HG03196 (cell line): ENCODE measurements around the gene ACOT8.
"Not testable (repeated sequence)": the region's sequence is repeated elsewhere in the genome, so short reads cannot be mapped to it uniquely, and the experiment has no call there.

ENCODE experiments used
- ATAC-seq: cut with Tn5 transposase; IDR thresholded peaks from one replicate; pipeline ENCODE4 v1.9.1; 2021; ENCODE audit not compliant: unreplicated experiment

The ACOT8 gene

DNA sequence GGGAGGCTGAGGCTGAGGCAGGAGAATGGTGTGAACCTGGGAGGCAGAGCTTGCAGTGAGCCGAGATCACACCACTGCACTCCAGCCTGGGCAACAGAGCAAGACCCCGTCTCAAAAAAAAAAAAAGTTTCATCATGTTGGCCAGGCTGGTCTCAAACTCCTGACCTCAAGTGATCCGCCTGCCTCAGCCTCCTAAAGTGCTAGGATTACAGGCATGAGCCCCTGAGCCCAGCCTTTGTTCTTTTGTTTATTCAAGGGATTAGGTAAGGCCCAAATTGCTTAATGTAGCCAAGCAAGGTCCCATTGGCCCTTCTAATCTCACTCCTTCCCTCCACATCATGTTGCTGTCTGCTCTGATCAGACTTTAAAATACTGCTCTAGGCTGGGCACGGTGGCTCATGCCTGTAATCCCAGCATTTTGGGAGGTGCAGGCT, 27.5 kb downstream of the ACOT8 start:
- not testable (repeated sequence) for ATAC-seq

DNA sequence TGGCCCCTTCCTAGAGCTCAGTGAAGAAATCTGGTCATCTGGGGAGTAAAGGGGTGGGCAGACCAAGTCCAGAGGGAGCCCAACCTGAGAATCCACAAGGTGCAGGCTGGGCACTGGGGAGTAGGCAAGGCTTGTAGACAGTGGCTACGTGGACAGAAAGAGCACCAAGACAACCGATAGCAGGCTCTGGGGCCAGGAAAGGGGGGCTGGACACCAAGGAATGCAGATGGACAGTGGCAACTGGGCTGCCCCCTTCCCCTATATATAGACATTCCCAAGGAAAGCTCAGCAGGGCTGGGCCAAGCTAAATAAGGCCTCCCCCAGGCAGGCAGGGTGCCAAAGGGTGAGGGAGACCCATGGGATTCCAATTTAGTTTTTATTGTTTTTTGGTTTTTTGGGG, 28.6 kb downstream of the ACOT8 start:
- no peak for ATAC-seq

GRCh38 chr20:45827712-45828111, 29.5 kb downstream of the ACOT8 start:
- ATAC-seq, result no peak

DNA sequence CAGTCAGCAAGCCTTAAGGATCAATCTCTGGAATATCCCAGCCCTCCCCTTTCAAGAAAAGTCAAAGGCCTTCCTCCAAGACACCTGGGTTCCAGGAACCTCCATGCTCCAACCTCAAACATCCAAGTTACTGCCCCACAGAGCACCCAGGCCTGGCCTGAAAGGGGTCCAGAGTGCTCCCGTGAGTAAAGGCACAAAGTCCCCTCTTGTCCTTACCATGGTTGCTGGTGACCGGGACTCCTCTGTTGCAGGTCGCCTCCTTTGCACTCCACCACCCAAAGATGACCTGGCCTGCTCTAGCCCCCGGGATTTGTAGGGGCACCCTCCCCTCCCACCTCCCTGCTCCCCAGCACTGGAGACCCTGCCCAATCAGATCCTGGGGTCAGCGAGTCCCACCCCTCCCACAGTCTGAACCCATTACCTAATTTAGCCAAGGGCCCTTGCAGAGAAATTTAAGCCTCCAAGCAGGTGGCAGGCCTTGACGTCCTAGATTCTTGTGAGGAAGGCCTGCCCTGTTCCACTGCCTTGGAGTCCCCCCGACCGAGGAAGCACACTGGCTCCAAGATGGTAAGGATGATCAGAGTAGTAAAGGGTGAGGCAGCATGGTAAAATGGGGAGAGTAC, 30.1 kb downstream of the ACOT8 start, which contains the start of gene TNNC2:
TSS of gene TNNC2 (minus strand) at position 283 of the 623 bp plus-strand sequence. CDS start at position 219, 64 bp downstream.
- ATAC-seq, result no peak

DNA sequence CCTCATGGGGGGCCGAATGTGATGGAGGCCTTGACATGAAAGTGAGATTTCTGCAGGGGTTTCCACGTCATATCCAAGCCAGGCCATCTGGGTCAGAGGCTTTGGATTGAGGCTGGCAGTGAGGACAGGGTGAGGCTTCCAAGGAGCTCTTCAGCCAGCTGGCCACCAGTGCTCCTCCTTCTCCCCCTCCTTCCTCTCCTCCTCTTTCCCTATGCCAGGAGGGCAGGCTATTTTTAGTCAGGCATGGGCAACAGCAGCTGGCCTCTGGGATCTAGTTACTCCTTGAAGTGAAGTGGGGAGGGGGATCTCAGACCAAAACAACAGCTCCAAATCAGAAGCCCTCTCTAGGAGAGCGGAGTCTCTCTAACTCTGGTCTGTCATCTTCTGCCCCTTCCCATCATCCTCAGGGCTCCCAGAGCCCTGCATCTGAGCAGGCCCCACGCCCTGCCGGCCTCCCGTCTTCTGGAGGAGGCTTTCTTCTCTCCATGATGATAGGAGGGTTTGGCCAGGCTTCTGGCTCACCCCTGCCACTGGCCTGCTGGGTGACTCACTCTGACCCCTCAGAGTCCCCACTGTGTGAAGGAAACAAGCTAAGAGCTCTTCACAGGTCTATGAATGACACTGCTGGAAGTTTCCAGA, 30.7 kb downstream of the ACOT8 start:
- no peak for ATAC-seq

DNA sequence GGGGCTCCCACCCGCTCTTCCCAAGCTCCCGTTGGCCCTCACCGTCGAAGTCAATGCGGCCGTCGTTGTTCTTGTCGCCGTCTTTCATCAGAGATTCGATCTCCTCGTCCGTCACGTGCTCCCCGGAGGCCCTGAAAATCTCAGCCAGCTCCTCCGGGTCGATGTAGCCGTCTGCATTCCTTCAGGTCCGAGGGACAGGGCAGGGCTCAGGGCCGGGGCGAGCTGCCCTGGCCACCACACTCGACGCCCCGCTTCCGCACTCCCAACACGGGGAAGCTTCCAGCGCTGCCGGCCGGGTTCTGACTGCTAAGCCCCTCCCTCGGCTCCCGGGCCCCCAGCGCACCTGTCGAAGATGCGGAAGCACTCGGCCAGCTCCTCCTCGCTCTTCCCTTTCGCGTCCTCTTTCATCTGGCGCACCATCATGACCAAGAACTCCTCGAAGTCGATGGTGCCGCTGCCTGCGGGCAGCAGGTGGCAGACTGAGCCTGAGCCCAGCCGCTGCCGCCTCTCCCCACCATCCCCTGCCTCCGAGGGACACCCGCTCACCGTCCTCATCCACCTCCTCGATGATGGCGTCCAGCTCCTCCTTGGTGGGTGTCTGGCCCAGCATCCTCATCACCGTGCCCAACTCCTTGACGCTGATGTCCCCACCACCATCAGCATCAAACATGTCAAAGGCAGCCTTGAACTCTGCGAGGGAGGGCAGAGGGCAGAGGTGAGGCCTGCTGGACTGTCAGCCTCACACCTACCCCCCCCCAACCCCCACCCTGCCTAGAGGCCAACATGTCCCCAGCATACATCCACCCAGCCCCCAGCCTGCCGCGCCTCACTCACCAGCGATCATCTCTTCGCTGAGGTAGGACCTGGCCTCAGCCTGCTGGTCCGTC, 33.0 kb downstream of the ACOT8 start:
- ATAC-seq, result no peak

GRCh38 chr20:45822857-45823256, 34.3 kb downstream of the ACOT8 start:
- no peak for ATAC-seq

GRCh38 chr20:45821947-45822346, 35.2 kb downstream of the ACOT8 start:
- no peak for ATAC-seq

GRCh38 chr20:45819466-45819865, 37.7 kb downstream of the ACOT8 start:
- no peak for ATAC-seq

DNA sequence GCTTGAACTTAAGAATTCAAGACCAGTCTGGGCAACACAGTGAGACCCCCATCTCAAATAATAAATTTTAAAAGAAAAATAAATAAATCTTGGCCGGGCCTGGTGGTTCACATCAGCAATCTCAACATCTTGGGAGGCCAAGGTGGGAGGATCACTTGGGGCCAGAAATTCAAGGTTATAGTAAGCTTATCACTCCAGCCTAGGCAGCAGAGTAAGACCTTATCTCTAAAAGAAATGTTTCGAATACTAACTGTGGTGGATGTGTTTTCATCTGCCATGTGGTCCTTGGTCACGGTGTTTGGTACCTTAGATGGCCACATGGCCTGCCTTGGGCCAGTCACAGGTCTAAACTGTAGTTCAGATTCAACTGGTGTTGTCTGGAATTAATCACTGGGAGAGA, 39.0 kb downstream of the ACOT8 start:
- no peak for ATAC-seq

GRCh38 chr20:45817376-45818194, 39.6 kb downstream of the ACOT8 start:
- ATAC-seq, result no peak

DNA sequence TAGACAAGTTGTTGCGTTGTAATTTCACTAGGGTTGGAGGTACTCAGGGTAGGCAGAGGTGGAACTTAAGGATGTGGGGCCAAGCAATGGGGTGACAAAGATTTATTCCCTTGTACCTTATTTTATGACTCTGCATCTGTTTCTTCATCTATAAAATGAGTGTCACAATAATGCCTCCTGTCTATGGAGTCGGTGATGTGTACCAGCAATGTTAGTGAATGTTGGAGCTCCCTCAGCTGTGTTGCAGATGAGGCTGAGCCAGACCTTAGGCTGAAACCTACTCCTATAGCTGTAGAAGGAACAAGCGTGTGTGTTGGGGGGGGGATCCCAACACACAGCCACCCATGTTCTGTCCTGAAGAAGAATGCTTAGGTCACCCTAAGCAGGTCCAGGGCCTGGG, 40.2 kb downstream of the ACOT8 start:
- no peak for ATAC-seq

DNA sequence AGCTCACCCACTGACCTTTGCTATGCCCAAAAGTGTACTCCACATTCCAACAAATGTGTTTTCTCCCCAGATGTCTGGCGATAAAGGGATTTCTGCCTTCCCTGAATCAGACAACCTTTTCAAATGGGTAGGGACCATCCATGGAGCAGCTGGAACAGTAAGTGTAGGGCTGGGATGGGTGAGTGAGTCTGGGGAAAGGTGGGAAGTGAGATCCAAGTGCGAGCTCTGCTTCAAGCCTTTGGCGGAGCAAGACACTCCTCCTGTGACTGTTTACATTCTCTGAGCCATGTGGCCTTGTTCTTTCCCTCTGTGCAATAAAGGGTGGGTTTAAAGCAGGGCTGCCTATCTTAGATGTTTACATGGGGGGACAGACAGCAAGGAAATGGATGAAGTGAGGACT, 42.9 kb downstream of the ACOT8 start:
- no peak for ATAC-seq

GRCh38 chr20:45813489-45813888, 43.7 kb downstream of the ACOT8 start:
- no peak for ATAC-seq

- ATAC-seq, result no peak
These were observed 44.2 kb downstream of the ACOT8 start for GRCh38 chr20:45813006-45813340.

DNA sequence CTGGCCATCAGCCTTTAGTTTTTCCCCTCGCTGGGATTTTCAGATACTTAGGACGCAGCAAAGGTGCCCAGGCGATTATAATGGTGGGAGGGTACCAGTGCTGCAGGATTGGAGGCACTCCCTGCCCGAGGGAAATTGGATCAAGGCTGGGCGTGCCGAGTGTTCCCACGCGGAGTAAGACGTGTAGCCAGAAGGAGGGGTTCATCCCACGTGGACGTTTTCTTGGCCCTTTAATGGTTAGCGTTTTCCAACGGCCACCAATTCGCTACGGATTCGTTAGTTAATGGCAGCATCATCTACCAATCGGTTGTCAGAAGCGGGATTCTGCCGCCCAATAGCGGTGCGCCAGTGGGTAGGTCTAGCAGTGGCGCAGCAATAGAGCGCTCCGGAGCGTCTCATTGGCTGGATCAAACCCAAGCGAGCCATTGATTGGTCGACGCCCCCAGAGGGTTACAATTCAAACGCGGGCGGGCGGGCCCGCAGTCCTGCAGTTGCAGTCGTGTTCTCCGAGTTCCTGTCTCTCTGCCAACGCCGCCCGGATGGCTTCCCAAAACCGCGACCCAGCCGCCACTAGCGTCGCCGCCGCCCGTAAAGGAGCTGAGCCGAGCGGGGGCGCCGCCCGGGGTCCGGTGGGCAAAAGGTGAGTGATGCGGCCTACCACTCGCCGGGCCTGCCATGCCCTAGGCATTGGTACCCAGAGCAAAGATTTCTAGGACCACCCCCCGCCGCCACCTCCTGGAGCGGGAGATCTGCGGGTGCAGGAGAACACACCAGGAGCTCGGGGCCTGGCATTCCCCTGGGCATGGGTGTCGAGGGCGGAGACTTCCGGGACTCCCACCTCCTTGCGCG, 44.8 kb downstream of the ACOT8 start, which contains the start of gene UBE2C:
TSS of gene UBE2C (plus strand) at position 488 of the 849 bp plus-strand sequence. CDS start at position 540, 52 bp downstream.
- ATAC-seq, result peak; percentile 92

DNA sequence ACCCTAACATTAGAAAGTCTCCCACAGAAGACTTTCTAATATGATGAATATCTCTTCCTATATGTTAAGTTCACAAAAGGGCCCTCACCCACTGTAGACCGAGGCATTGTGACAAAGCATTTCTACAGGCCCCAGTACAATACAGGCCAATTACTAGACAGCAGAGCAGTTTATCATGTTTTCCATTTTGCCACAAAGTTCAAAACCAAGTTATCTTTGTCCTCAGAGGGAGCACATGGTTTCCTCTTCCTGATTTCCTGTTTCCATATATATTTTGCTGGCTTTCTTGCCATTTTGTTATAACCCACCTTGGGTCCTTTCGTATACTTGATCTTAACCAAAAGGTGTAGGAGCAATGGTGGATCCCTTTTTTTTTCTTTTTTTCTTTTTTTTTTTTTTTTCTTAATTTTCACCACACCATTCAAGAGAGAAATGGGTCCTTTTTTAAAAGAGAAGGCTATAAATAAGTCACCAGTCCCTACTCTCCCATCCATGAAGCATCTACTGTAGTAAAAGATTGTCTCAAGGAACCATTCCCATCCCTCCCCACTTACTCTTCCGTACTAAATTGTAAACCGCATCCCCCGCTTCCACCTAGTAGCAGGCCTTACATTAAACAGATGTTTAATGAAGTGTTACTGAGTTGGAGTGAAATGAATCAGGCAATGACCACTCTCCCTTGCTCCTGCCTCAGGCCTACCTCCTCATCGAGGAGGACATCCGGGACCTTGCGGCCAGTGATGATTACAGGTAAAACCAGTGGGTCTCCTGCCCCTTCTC, 46.8 kb downstream of the ACOT8 start:
- no peak for ATAC-seq

DNA sequence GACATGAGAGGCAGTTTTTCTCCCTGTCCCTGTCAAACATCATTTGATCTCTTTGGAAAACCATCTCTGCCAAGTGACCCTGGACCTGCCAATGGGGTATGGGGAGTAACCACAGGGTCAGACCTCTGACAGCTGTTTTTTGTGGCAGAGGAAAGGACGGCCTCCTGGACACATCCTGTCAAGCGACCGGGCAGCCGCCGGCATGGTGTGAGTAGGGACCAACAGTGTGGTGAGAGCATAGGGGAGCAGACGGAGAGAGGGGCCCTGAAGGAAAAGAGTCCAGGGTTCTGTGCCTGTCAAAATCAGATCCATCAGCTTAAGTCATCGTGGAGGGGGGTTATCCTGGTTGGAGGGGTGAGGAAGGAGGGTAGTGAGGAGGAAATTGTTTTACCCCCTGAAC, 55.3 kb downstream of the ACOT8 start:
- ATAC-seq, result no peak

DNA sequence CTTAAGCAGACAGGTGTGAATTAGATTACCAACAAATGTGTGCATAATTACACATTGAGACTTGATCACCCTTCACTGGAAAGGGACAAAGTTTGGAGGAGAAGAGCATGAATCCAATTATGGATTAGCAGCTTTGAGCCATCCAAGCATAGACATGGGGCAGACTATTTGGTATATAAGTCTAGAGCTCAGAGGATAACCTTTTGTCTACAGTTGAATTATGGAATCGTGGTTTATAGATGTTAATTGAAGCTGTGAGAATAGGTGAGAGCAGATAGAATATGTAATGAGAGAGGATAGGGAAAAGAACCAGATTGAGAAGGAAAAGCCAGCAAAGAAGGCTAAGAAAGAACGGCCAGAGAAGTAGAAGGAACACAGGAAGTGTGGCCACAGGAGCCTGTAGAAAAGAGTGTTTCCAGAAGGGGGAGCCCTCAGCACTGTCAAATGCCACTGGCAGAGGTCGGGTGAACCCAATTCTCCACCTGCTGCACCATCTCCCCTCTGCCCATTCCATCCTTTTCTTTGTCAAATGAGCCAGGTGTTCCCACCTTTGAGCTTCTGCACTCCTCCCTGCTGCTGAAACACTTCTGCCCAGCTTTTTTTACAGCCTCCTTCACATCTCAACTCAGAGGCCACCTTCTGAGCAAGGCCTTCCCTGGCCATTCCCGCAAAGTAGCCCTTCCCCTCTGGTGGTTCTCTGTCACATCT, 58.1 kb downstream of the ACOT8 start:
- no peak for ATAC-seq
